HL-60 (cell line): ENCODE measurements around the gene TSHZ2.

Experiments
- DNase-seq, 2 experiments: peaks; one replicate each; pipeline ENCODE4 v3.0.0-alpha.2; 2010 to 2020; ENCODE audit warnings: low read depth in 1 of 2, low spot score in 1 of 2
- H3K27ac ChIP-seq: fragments of 250-450 bp; sonication (Bioruptor Pico); replicated peaks from 2 replicates; pipeline ENCODE4 v1.5.1; 2020; ENCODE audit warnings: mild to moderate bottlenecking, moderate library complexity
- H3K27me3 ChIP-seq: fragments of 250-450 bp; sonication (Bioruptor Pico); 2 replicates; pipeline ENCODE4 v1.5.1; 2021; ENCODE audit warnings: mild to moderate bottlenecking, moderate library complexity; ENCODE audit not compliant: insufficient read depth, poor library complexity, severe bottlenecking
- H3K4me3 ChIP-seq: replicated peaks from 2 replicates; pipeline ENCODE4 v1.5.1; 2011; ENCODE audit warnings: mild to moderate bottlenecking, control low read depth, low read length; ENCODE audit not compliant: insufficient read depth
- GABPA ChIP-seq: IDR thresholded peaks from 2 replicates; pipeline ENCODE4 v1.6.1; 2012; ENCODE audit warnings: low read depth
- POLR2AphosphoS5 ChIP-seq: IDR thresholded peaks from 2 replicates; pipeline ENCODE4 v1.6.1; 2012; ENCODE audit warnings: low read depth
- SPI1 ChIP-seq: IDR thresholded peaks from 2 replicates; pipeline ENCODE4 v1.6.1; 2012; ENCODE audit warnings: low read depth, mild to moderate bottlenecking, borderline replicate concordance
- TF ChIP-seq, protein P1 (sequence below): IDR thresholded peaks from one replicate; pipeline ENCODE4 v1.5.1; 2011; ENCODE audit warnings: low read length, control low read depth, inconsistent platforms; ENCODE audit not compliant: insufficient read depth
- TF ChIP-seq, protein P2 (sequence below): IDR thresholded peaks from 2 replicates; pipeline ENCODE4 v1.6.1; 2012; ENCODE audit warnings: low read depth; ENCODE audit not compliant: insufficient replicate concordance

The TSHZ2 gene

GRCh38 chr20:52936351-52937340 lies 35.5 kb upstream of the TSHZ2 start:
- H3K27ac ChIP-seq, result no peak overlapping the region
- peaks cover 2% of the 10 kb centered on the region for H3K27me3 ChIP-seq
- no peak for DNase-seq
- no peak for TF ChIP-seq GABPA
- TF ChIP-seq, protein P1, sequence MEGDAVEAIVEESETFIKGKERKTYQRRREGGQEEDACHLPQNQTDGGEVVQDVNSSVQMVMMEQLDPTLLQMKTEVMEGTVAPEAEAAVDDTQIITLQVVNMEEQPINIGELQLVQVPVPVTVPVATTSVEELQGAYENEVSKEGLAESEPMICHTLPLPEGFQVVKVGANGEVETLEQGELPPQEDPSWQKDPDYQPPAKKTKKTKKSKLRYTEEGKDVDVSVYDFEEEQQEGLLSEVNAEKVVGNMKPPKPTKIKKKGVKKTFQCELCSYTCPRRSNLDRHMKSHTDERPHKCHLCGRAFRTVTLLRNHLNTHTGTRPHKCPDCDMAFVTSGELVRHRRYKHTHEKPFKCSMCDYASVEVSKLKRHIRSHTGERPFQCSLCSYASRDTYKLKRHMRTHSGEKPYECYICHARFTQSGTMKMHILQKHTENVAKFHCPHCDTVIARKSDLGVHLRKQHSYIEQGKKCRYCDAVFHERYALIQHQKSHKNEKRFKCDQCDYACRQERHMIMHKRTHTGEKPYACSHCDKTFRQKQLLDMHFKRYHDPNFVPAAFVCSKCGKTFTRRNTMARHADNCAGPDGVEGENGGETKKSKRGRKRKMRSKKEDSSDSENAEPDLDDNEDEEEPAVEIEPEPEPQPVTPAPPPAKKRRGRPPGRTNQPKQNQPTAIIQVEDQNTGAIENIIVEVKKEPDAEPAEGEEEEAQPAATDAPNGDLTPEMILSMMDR, result no peak
- no peak for TF ChIP-seq SPI1
- TF ChIP-seq POLR2AphosphoS5, result no peak
- TF ChIP-seq, protein P2, sequence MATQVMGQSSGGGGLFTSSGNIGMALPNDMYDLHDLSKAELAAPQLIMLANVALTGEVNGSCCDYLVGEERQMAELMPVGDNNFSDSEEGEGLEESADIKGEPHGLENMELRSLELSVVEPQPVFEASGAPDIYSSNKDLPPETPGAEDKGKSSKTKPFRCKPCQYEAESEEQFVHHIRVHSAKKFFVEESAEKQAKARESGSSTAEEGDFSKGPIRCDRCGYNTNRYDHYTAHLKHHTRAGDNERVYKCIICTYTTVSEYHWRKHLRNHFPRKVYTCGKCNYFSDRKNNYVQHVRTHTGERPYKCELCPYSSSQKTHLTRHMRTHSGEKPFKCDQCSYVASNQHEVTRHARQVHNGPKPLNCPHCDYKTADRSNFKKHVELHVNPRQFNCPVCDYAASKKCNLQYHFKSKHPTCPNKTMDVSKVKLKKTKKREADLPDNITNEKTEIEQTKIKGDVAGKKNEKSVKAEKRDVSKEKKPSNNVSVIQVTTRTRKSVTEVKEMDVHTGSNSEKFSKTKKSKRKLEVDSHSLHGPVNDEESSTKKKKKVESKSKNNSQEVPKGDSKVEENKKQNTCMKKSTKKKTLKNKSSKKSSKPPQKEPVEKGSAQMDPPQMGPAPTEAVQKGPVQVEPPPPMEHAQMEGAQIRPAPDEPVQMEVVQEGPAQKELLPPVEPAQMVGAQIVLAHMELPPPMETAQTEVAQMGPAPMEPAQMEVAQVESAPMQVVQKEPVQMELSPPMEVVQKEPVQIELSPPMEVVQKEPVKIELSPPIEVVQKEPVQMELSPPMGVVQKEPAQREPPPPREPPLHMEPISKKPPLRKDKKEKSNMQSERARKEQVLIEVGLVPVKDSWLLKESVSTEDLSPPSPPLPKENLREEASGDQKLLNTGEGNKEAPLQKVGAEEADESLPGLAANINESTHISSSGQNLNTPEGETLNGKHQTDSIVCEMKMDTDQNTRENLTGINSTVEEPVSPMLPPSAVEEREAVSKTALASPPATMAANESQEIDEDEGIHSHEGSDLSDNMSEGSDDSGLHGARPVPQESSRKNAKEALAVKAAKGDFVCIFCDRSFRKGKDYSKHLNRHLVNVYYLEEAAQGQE, result no peak
- no peak overlapping the region for H3K4me3 ChIP-seq

GRCh38 chr20:52937591-52938100 lies 34.5 kb upstream of the TSHZ2 start:
- Histone ChIP-seq H3K4me3 (no peak overlapping the region), H3K27me3 (no peaks in the 10 kb centered on the region), H3K27ac (no peak overlapping the region)
- DNase-seq, result no peak
- TF ChIP-seq SPI1 (no peak), POLR2AphosphoS5 (no peak), GABPA (no peak)
- TF ChIP-seq, protein P1, result no peak
- TF ChIP-seq, protein P2, result no peak

- DNase-seq, result no peak
- Histone ChIP-seq H3K27me3 (no peaks in the 10 kb centered on the region), H3K4me3 (no peak overlapping the region), H3K27ac (no peak overlapping the region)
- TF ChIP-seq, protein P1, result no peak
- TF ChIP-seq, protein P2, result no peak
- TF ChIP-seq POLR2AphosphoS5, result no peak
- no peak for TF ChIP-seq GABPA
- TF ChIP-seq SPI1, result no peak
Observed at GRCh38 chr20:52939141-52939540, 33.0 kb upstream of the TSHZ2 start.
